Mucosa of stomach (tissue), 1 donor: ENCODE measurements around the gene C3.
"Not testable (repeated sequence)": the region's sequence is repeated elsewhere in the genome, so short reads cannot be mapped to it uniquely, and the experiment has no call there.

Experiments
- H3K27me3 ChIP-seq: one replicate; pipeline ENCODE4 v1.7.0; 2013; ENCODE audit warnings: mild to moderate bottlenecking, low read length; ENCODE audit not compliant: control insufficient read depth, insufficient read depth
- H3K36me3 ChIP-seq: one replicate; pipeline ENCODE4 v1.7.0; 2013; ENCODE audit warnings: low read length; ENCODE audit not compliant: control insufficient read depth, insufficient read depth
- H3K4me1 ChIP-seq: one replicate; pipeline ENCODE4 v1.7.0; 2013; ENCODE audit warnings: mild to moderate bottlenecking, low read length; ENCODE audit not compliant: control insufficient read depth, insufficient read depth
- H3K4me3 ChIP-seq: one replicate; pipeline ENCODE4 v1.7.0; 2013; ENCODE audit warnings: low read length
- H3K9ac ChIP-seq: one replicate; pipeline ENCODE4 v1.7.0; 2013; ENCODE audit warnings: mild to moderate bottlenecking, low read length, moderate library complexity
- H3K9me3 ChIP-seq: one replicate; pipeline ENCODE4 v1.7.0; 2013; ENCODE audit warnings: mild to moderate bottlenecking, low read length, moderate library complexity; ENCODE audit not compliant: control insufficient read depth
- donor health status: Pancreatic carcinoma.

C3 gene

GRCh38 chr19:6754653-6755463 is 34.4 kb upstream of the C3 start:
- Histone ChIP-seq H3K4me3 (no peak overlapping the region), H3K27me3 (no peaks in the 10 kb centered on the region), H3K9me3 (no peaks in the 10 kb centered on the region), H3K4me1 (peaks cover 23% of the 10 kb centered on the region), H3K9ac (no peak overlapping the region), H3K36me3 (peaks cover 6% of the 10 kb centered on the region)

- Histone ChIP-seq H3K9me3 (no peaks in the 10 kb centered on the region), H3K4me1 (peaks cover 23% of the 10 kb centered on the region), H3K36me3 (peaks cover 6% of the 10 kb centered on the region), H3K4me3 (no peak overlapping the region), H3K27me3 (no peaks in the 10 kb centered on the region), H3K9ac (no peak overlapping the region)
Measured at GRCh38 chr19:6754136-6754535, 33.7 kb upstream of the C3 start.

- Histone ChIP-seq H3K36me3 (peaks cover 6% of the 10 kb centered on the region), H3K9ac (peak overlapping the region; percentile 37)
Measured at GRCh38 chr19:6753178-6754031, 33.0 kb upstream of the C3 start.

GRCh38 chr19:6752256-6753177 is 32.1 kb upstream of the C3 start:
- Histone ChIP-seq H3K27me3 (no peaks in the 10 kb centered on the region), H3K36me3 (peaks cover 6% of the 10 kb centered on the region), H3K9ac (peak overlapping the region; percentile 37), H3K4me3 (peak overlapping the region; percentile 31), H3K4me1 (peaks cover 23% of the 10 kb centered on the region), H3K9me3 (no peaks in the 10 kb centered on the region)

More at GRCh38 chr19:6753178-6754031, 33.0 kb upstream of the C3 start:
- Histone ChIP-seq H3K4me1 (peaks cover 23% of the 10 kb centered on the region), H3K27me3 (no peaks in the 10 kb centered on the region), H3K9me3 (no peaks in the 10 kb centered on the region), H3K4me3 (peak overlapping the region; percentile 31)

- H3K27me3 ChIP-seq = no peaks in the 10 kb centered on the region
- no peaks in the 10 kb centered on the region for H3K9me3 ChIP-seq
- peaks cover 23% of the 10 kb centered on the region for H3K4me1 ChIP-seq
- no peak overlapping the region for H3K4me3 ChIP-seq
- H3K9ac ChIP-seq = no peak overlapping the region
- peaks cover 10% of the 10 kb centered on the region for H3K36me3 ChIP-seq
Measured at GRCh38 chr19:6751189-6751588, 30.7 kb upstream of the C3 start.

GRCh38 chr19:6750062-6750461 is 29.6 kb upstream of the C3 start:
- Histone ChIP-seq H3K27me3 (no peaks in the 10 kb centered on the region), H3K9me3 (no peaks in the 10 kb centered on the region), H3K4me3 (no peak overlapping the region), H3K36me3 (peaks cover 10% of the 10 kb centered on the region), H3K4me1 (peaks cover 29% of the 10 kb centered on the region), H3K9ac (no peak overlapping the region)

GRCh38 chr19:6748543-6748942 is 28.1 kb upstream of the C3 start:
- peaks cover 34% of the 10 kb centered on the region for H3K4me1 ChIP-seq
- H3K9ac ChIP-seq, H3K27me3 ChIP-seq, H3K9me3 ChIP-seq, H3K4me3 ChIP-seq: not testable (repeated sequence)
- peaks cover 10% of the 10 kb centered on the region for H3K36me3 ChIP-seq

GRCh38 chr19:6745965-6746364 is 25.5 kb upstream of the C3 start:
- no peaks in the 10 kb centered on the region for H3K27me3 ChIP-seq
- H3K4me1 ChIP-seq = peaks cover 23% of the 10 kb centered on the region
- H3K9me3 ChIP-seq = no peaks in the 10 kb centered on the region
- no peak overlapping the region for H3K4me3 ChIP-seq
- H3K9ac ChIP-seq = no peak overlapping the region
- peaks cover 10% of the 10 kb centered on the region for H3K36me3 ChIP-seq

- Histone ChIP-seq H3K9ac (peak overlapping the region; percentile 54), H3K4me3 (no peak overlapping the region), H3K36me3 (peaks cover 5% of the 10 kb centered on the region), H3K9me3 (no peaks in the 10 kb centered on the region), H3K4me1 (peaks cover 27% of the 10 kb centered on the region), H3K27me3 (no peaks in the 10 kb centered on the region)
Measured at GRCh38 chr19:6744381-6745301, 24.2 kb upstream of the C3 start.

- no peaks in the 10 kb centered on the region for H3K9me3 ChIP-seq
- no peak overlapping the region for H3K4me3 ChIP-seq
- peaks cover 31% of the 10 kb centered on the region for H3K4me1 ChIP-seq
- no peaks in the 10 kb centered on the region for H3K27me3 ChIP-seq
- peak overlapping the region; percentile 54 for H3K9ac ChIP-seq
- peaks cover 5% of the 10 kb centered on the region for H3K36me3 ChIP-seq
Measured at GRCh38 chr19:6743714-6744380, 23.4 kb upstream of the C3 start.
